Measurements from ENCODE around the gene FGGY.
"Not testable (repeated sequence)": the region's sequence is repeated elsewhere in the genome, so short reads cannot be mapped to it uniquely, and the experiment has no call there.

The FGGY gene

DNA sequence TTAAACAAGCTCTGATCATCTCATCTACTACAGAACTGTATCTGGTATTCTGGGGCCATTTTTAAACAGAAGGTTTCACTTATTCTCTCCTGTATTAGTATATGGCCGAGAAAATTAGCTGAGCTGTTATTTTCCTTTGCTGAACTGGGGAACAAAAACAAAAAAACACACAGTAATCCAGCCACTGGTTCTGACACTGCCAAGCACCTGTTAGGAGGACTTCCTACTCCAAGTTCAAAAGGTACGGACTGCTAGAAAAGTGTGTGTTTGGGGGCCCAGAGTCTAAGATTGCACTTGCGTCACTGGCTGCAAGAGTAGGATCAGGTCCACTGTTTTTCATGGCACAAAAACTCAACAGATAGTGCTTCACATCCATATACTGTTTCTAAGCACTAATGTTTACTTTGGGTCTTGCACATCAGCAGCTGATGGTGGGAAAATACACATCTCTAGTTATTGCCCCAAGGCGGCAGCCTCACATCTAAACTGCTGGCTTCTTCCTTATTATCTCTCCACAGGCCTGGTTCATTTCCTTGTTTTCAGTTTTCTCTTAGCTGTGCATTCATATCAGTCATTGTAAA, 226.1 kb downstream of the FGGY start:
- no peak for DNase-seq

- DNase-seq = no peak
Observed at GRCh38 chr1:59523745-59524450, 227.0 kb downstream of the FGGY start.

DNA sequence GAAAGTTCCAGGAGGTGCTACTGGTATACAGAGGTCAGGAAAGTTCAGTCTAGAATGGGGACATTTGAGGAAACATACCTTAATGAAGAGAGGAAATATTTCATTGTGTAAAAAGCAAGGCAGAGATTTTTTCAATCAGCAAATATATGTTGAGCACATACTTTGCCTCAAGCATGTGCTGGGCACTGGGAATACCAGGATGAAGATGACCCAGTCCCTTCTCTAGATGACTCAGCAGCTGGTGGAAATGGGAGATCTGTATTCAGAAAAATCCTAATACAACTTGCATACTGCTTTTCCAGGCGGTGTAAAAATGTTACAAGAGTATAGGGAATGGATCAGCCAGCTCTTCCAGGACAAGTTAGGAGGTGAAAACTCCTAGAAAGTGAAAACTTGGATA, 229.3 kb downstream of the FGGY start:
- no peak for DNase-seq

GRCh38 chr1:59528471-59528870, 231.6 kb downstream of the FGGY start:
- no peak for DNase-seq

DNA sequence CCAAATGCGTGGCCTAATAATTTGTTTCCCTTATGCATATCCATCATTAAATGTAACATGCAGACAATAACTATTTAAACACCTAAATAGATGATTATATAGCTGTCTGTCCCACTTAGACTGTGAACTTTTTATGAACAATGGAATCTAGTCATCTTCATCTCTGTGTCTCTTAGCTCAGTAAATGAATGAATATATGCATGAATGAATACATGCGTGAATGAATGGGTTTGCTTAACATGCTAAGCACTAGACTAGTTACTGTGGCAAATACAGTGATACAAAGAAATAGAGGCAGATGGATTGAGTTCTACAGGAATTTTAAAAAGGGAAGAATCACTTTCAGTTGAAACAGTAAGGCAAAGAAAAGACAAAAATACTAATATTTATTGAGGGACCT, 232.0 kb downstream of the FGGY start:
- no peak for DNase-seq

- DNase-seq = no peak
Observed at GRCh38 chr1:59530119-59530518, 233.2 kb downstream of the FGGY start.

- DNase-seq = no peak
Observed at GRCh38 chr1:59532102-59532501, 235.2 kb downstream of the FGGY start.

DNA sequence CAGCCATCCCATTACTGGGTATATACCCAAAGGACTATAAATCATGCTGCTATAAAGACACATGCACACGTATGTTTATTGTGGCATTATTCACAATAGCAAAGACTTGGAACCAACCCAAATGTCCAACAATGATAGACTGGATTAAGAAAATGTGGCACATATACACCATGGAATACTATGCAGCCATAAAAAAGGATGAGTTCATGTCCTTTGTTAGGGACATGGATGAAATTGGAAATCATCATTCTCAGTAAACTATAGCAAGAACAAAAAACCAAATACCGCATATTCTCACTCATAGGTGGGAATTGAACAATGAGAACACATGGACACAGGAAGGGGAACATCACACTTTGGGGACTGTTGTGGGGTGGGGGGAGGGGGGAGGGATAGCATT, 241.6 kb downstream of the FGGY start:
- DNase-seq = not testable (repeated sequence)

GRCh38 chr1:59539961-59540681, 243.2 kb downstream of the FGGY start:
- no peak for DNase-seq

GRCh38 chr1:59541161-59541560, 244.3 kb downstream of the FGGY start:
- DNase-seq = no peak

DNA sequence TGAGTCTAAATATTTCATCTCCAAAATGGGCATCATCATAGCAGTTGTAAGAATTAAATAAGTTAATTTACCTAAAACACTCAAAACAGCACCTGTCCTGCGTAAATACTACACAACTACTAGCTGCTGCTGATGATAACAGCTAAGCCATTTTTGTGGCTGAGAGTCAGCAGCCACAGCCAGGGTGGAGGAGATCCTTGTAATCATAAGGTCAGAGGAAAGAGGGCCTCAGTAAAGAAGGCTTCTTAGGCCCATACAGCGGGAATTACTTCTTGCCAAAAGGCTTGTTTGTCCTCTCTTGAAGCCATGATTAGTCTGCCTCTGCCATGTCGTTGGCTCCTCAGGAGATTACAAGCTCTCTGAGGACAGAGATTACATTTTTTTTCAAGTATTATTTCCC, 245.0 kb downstream of the FGGY start:
- no peak for DNase-seq

- no peak for DNase-seq
Observed at GRCh38 chr1:59543211-59543668, 246.3 kb downstream of the FGGY start.

GRCh38 chr1:59544615-59545293, 247.9 kb downstream of the FGGY start:
- DNase-seq = no peak

DNA sequence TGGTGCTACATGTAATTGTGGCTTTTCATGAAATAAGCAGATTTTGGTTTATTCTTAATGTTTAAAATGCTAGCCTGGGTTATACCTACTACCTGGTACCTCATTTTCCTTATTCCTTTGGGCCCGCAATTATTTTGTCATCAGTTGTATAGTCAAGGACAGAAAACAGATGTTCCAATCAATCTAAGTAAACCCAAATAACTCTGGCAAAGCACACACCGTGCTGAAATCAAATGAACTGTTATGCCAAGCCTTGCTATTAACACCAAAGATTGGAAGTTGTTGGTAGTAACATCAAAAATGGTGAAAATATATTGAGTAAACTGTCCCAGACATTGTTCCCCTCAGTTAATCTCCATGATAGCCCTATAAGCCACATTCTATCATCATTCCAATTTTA, 248.9 kb downstream of the FGGY start:
- no peak for DNase-seq

DNA sequence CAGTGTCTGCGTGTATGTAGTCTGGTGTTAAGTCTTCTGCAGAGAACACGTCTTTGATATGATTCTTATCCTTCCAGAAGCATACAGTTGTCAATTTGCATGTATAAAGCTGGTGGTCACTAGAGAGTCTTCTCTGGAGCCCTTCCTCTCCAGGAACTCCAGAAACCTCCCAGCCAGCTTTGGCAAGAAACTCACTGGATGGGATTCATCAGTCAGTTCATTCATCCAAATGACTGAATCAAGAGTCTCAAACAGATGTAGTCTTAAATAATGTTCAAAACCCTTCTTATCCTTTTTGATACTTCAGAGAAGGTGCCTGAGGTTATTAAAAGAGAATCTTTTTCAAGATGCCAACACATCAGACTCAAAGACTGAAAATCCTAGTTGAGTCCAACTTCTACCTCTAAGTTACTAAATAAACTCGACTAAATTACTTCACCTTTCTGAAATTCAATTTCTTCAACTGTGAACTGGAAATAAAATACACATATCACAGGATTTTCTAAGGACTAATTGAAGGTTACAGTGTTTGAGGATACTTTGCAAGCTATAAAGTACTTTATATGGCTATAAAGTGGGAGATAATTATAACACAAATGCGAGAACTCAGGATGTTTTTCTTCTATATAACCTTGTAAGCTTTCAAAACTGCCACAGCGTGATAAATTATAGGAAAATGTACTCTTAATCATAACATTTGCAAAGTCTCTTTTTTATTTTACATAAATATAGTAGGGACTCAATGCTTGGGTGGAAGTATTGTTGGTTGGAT, 252.4 kb downstream of the FGGY start:
- no peak for DNase-seq

- no peak for DNase-seq
Observed at GRCh38 chr1:59549903-59550302, 253.0 kb downstream of the FGGY start.

- no peak for DNase-seq
Observed at GRCh38 chr1:59552007-59552406, 255.1 kb downstream of the FGGY start.

DNA sequence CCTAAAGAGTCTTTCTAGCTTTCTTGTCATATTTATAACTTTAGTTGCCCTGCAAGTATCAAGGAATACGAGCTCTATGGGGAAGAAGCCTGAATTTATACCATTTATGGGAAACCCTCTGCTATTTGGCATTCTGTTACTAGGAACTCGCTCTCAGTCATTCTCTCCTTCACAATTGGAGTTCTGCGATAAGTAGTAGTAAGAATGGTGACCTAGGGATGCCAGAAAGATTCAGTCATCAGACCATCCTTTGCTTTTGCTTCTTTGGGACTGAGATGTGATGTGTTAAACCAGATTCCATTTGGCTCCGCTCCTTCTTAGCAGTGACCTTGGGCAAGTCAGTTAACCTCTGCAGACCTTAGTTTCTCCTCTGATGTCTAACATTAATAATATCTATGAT, 256.5 kb downstream of the FGGY start:
- DNase-seq = no peak

DNA sequence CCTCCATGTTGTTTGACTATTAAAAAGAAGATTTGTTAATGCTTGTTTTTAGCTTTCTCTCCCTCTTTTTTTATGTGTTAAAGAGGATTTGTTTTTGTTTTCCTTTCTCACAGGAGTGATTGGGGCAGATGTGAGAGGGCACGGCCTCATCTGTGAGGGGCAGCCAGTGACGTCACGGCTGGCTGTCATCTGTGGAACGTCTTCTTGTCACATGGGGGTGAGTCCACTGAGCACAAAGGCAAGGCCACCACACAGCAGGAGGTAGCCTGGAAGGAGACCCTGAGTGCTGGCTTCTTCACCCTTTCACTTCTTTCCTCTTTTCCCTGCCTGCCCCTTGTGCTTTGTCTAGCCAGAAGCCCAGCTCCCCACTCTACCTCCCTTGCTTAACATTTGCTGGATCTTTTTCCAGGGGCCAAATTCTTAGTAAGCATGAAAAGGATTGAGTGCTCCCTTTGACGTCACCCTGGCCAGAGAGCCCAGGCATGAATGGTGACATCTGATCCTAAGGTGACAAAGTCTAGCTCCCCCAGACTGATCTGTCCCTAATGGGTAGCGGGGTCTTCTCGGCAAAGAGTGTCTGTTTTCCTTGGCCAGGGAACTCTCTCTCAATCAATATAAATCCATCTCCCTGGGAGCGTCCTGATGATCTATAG, 257.2 kb downstream of the FGGY start:
- DNase-seq = no peak

- DNase-seq = no peak
Observed at GRCh38 chr1:59554752-59555151, 257.9 kb downstream of the FGGY start.

DNA sequence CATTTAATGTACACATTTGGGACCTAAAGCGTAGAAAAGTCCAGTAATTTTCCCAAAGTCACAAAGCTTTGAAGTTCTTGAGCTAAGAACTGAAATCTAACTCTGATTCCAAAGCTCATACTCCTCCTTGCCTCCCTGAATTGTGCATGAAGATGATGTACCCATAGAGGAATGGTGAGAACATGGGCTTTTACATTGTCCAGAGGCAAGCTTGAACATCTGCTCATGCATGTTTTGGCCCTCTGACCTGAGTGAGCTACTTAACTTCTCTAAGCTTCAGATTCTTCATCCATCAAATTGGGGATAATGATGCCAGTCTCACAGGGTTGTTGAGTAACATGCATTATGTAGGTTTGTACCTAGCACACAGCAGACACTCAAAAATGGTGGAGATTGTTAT, 259.5 kb downstream of the FGGY start:
- no peak for DNase-seq

DNA sequence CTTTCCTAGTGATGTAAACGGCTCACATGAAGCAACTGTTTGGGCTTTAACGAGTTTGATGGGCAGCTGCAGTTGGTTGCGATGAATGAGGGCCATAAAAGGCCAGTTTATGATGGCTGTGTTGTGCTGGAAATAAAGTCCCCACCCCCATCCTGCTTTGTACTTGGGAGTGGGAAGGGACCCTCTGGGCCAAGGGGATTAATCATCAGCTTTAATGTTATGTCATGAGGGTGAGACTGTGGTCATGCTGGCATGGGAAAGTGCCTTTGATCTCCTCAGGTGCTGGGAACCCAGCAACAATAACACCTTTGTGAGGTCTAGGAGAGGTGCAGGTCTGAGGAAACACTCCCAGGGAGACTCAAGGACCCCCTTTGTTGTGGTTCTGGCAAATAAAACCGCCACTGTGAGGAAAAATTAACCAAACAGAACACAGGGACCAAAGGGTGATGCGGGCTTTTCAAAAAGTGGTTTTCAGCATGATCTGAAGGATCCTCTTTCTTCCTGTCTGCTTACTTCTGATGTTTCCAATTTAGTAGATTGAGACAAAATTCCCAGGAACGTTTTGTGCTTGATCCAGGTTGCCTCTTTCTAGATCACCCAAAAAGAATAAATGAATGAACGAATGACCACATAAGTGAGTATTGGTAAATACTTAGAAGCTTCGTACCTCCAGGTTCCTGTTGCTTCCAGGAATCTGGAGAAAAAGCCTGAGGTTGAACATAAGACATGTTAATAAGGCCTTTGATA, 260.1 kb downstream of the FGGY start:
- DNase-seq = no peak
